Suprapubic skin (tissue), 4 donors: Measurements from ENCODE around the gene GAN.

Experiments used
- CTCF ChIP-seq, 2 donors: fragments of 200-600 bp in 1 of 2; fragments of 450-650 bp in 1 of 2; sonication (generic) in 1 of 2; IDR thresholded peaks; one replicate each; pipeline ENCODE4 v1.5.1; 2016 to 2019; ENCODE audit warnings: antibody characterized with exemption in 2 of 2, mild to moderate bottlenecking in 1 of 2, moderate library complexity in 1 of 2
- POLR2A ChIP-seq, 2 donors: fragments of 450-650 bp; IDR thresholded peaks; one replicate each; pipeline ENCODE4 v1.6.1; 2017; ENCODE audit warnings: antibody characterized with exemption in 2 of 2, mild to moderate bottlenecking in 2 of 2, moderate library complexity in 2 of 2
- POLR2AphosphoS5 ChIP-seq, 3 donors: sonication (generic); formaldehyde crosslinking; IDR thresholded peaks; one replicate each; pipeline ENCODE4 v1.6.1; 2017; ENCODE audit warnings: antibody characterized with exemption in 3 of 3

- TF ChIP-seq POLR2A (IDR thresholded peaks at IDR 0.05) (no peak), CTCF (IDR thresholded peaks at IDR 0.05) (peak; percentile 55 to 64), POLR2AphosphoS5 (IDR thresholded peaks at IDR 0.05) (no peak)
These were observed 51.7 kb downstream of the GAN start for GRCh38 chr16:81366316-81366932.
